GM21526 (cell line): ENCODE results near the gene RAB28.

ENCODE experiments used
- ATAC-seq: cut with Tn5 transposase; IDR thresholded peaks from one replicate; pipeline ENCODE4 v1.9.1; 2021; ENCODE audit warnings: moderate library complexity; ENCODE audit not compliant: unreplicated experiment, low FRiP score

Gene RAB28

GRCh38 chr4:13511101-13511500 is 27.0 kb upstream of the RAB28 start:
- ATAC-seq = no peak

- ATAC-seq = no peak
Measured at GRCh38 chr4:13509442-13509841, 25.3 kb upstream of the RAB28 start.

- no peak for ATAC-seq
Measured at GRCh38 chr4:13504374-13504773, 20.2 kb upstream of the RAB28 start.

GRCh38 chr4:13498469-13498868 is 14.3 kb upstream of the RAB28 start:
- ATAC-seq = no peak

GRCh38 chr4:13496605-13497004 is 12.5 kb upstream of the RAB28 start:
- ATAC-seq = no peak

GRCh38 chr4:13495753-13496152 is 11.6 kb upstream of the RAB28 start:
- ATAC-seq = no peak

- ATAC-seq = no peak
Measured at GRCh38 chr4:13493793-13494192, 9.7 kb upstream of the RAB28 start.

- ATAC-seq = no peak
Measured at GRCh38 chr4:13492747-13493146, 8.6 kb upstream of the RAB28 start.

- peak; percentile 35 for ATAC-seq
Measured at GRCh38 chr4:13484749-13485221, 645 bp upstream of the RAB28 start.

GRCh38 chr4:13483768-13484121 is 395 bp downstream of the RAB28 start:
- ATAC-seq = peak; percentile 23

- peak; percentile 4 for ATAC-seq
Measured at GRCh38 chr4:13483136-13483767, 888 bp downstream of the RAB28 start.

- ATAC-seq = no peak
Measured at GRCh38 chr4:13481569-13481968, 2.6 kb downstream of the RAB28 start.

GRCh38 chr4:13478707-13479106 is 5.4 kb downstream of the RAB28 start:
- no peak for ATAC-seq

- ATAC-seq = no peak
Measured at GRCh38 chr4:13478131-13478530, 6.0 kb downstream of the RAB28 start.

- no peak for ATAC-seq
Measured at GRCh38 chr4:13476915-13477314, 7.2 kb downstream of the RAB28 start.

- no peak for ATAC-seq
Measured at GRCh38 chr4:13476152-13476551, 8.0 kb downstream of the RAB28 start.

- ATAC-seq = no peak
Measured at GRCh38 chr4:13471400-13471799, 12.7 kb downstream of the RAB28 start.

GRCh38 chr4:13470379-13470778 is 13.8 kb downstream of the RAB28 start:
- no peak for ATAC-seq

- ATAC-seq = no peak
Measured at GRCh38 chr4:13464973-13465372, 19.2 kb downstream of the RAB28 start.

- no peak for ATAC-seq
Measured at GRCh38 chr4:13464543-13464942, 19.6 kb downstream of the RAB28 start.

- no peak for ATAC-seq
Measured at GRCh38 chr4:13461191-13461905, 22.8 kb downstream of the RAB28 start.

- no peak for ATAC-seq
Measured at GRCh38 chr4:13455411-13455810, 28.7 kb downstream of the RAB28 start.
